HG02763 (cell line): ENCODE data around the gene TSPEAR.
"Not testable (repeated sequence)": the region's sequence is repeated elsewhere in the genome, so short reads cannot be mapped to it uniquely, and the experiment has no call there.

Experiments used
- ATAC-seq: cut with Tn5 transposase; IDR thresholded peaks from one replicate; pipeline ENCODE4 v1.9.1; 2021; ENCODE audit warnings: mild to moderate bottlenecking, moderate library complexity; ENCODE audit not compliant: unreplicated experiment

TSPEAR gene

DNA sequence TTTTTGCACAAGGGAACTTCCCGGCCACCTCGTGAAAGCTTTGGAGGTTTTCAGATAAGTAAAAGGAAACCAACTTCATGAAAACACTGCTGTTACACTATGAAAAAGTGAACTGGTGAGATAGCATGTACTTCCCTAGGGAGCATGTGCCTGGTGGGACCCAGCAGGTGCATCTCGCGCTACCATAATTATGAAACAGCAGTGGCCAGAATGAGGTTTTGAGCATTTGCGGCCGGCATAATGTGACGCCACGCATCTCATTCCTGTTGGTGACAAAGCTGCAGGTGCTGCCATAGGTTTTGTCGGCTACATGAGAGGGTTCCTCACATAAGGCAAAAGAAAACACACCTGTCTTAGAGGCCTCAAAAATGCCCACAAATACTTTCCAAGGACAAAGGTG, 154.5 kb downstream of the TSPEAR start:
- ATAC-seq: no peak

- no peak for ATAC-seq
Measured at GRCh38 chr21:44555200-44555875, 156.0 kb downstream of the TSPEAR start.

DNA sequence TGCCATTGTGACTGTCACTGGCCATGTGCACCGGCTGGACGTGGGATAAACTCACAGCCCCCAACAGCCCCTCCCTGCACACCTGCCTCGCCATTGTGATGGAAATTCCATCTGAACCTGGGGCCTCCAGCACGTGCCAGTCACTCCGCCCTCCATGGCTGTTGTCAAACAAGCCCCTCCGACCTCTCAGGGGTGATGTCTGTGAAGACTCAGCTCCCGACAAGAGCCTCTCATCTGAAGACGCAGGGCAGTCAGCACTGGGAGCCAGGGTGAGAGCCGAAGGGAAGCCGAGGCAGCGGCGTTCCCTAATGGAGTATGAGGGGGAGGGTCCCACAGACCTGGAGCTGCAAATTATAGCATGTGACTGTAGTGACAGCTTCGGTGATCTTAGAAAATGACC, 158.7 kb downstream of the TSPEAR start:
- ATAC-seq: no peak

- no peak for ATAC-seq
Measured at GRCh38 chr21:44552136-44552535, 159.2 kb downstream of the TSPEAR start.

DNA sequence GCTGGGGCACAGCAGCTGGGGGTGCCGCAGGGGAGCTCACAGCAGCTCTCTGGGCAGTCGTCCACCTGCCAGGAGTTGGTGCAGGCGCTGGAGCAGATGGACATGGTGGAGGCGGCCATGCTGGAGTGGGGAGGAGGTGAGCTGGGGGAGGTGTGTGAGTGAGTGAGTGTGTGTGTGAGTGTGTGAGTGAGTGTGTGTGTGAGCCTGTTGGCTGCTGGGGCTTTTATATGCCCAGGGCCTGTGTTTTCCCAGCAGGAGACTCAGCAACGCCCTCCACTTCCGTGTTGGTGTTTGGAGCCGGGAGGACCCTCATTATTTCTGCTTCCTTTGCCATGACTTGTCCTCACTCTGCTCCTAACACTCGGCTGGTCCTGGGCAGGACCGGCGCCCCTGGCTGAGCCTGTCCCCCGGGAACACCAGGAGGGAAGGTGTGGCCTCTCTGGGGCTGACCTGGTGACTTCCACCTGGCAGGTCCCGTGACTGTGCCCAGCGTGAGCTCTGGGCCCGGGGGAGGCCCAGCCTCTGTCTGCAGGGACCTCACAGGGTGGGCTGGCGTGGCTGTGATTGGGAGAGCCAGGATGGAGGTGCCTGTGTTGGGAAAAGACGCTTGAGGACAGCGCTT, 159.9 kb downstream of the TSPEAR start, which contains the start of gene KRTAP10-2:
Gene KRTAP10-2, minus strand, starts transcription at position 166 of the 622 bp plus-strand sequence. Its CDS starts 47 bp downstream, at position 119.
- ATAC-seq: no peak

DNA sequence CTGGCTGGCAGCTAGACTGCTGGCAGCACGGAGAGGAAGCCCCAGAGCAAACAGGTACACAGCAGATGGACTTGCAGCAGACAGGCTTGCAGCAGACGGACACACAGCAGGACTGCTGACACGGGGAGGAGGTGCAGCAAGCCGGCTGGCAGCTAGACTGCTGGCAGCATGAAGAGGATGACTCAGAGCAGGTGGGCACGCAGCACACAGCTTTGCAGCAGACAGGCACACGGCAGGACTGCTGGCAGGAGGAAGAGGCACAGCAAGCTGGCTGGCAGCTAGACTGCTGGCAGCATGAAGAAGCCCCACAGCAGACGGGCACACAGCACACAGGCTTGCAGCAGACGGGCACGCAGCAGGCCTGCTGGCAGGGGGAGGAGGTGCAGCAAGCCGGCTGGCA, 160.6 kb downstream of the TSPEAR start:
- no peak for ATAC-seq

DNA sequence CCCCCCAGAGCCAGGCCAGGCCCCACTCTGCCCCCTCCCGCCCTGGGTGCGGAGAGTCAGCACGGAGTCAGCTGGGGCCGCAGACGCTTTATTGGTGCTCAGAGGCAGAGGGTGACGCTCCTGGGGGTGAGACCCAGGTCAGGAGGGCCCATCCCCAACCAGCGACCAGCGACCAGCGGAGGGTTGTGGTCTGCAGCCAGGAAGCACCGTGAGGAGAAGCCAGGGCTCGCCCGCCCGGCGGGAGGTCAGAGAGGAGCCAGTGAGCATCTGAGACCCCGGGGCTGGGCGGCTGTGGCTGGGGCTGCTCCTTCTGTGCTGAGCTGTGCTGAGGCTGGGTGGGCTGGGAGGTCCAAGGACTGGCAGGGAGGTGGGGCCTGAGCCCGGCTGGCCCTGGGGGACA, 161.1 kb downstream of the TSPEAR start:
- ATAC-seq: not testable (repeated sequence)

- no peak for ATAC-seq
Measured at GRCh38 chr21:44549525-44550211, 161.7 kb downstream of the TSPEAR start.

DNA sequence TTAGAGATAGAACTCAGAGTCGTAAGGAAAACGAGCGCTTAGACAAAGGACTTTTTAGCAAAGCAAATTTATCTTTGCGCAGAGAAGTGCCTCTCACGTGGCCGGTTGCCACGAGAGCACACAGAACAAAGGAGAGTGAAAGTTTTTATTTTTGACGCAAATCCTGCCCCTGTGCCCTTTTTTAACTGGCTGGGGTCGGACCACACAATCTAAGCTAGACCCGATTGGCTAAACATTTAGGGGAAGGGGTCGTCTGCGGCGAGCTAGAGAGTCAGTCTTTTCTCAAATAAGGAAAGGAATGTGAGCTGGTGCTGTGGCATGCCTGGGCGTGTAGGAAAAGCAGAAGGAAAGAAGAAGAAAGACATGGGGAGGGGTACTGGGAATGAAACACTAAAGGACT, 162.4 kb downstream of the TSPEAR start:
- ATAC-seq: no peak

- ATAC-seq: no peak
Measured at GRCh38 chr21:44548381-44548780, 163.0 kb downstream of the TSPEAR start.

GRCh38 chr21:44547656-44548331, 163.6 kb downstream of the TSPEAR start:
- ATAC-seq: no peak

GRCh38 chr21:44544566-44544965, 166.8 kb downstream of the TSPEAR start:
- ATAC-seq: no peak

- ATAC-seq: no peak
Measured at GRCh38 chr21:44542716-44543115, 168.7 kb downstream of the TSPEAR start.

GRCh38 chr21:44540741-44541288, 170.6 kb downstream of the TSPEAR start:
- no peak for ATAC-seq

GRCh38 chr21:44539991-44540666, 171.2 kb downstream of the TSPEAR start, which contains the start of gene KRTAP10-1:
TSS of gene KRTAP10-1 (minus strand) at chr21:44540195. CDS start at chr21:44540150, 45 bp downstream.
- no peak for ATAC-seq

GRCh38 chr21:44539046-44539445, 172.3 kb downstream of the TSPEAR start:
- ATAC-seq: no peak

DNA sequence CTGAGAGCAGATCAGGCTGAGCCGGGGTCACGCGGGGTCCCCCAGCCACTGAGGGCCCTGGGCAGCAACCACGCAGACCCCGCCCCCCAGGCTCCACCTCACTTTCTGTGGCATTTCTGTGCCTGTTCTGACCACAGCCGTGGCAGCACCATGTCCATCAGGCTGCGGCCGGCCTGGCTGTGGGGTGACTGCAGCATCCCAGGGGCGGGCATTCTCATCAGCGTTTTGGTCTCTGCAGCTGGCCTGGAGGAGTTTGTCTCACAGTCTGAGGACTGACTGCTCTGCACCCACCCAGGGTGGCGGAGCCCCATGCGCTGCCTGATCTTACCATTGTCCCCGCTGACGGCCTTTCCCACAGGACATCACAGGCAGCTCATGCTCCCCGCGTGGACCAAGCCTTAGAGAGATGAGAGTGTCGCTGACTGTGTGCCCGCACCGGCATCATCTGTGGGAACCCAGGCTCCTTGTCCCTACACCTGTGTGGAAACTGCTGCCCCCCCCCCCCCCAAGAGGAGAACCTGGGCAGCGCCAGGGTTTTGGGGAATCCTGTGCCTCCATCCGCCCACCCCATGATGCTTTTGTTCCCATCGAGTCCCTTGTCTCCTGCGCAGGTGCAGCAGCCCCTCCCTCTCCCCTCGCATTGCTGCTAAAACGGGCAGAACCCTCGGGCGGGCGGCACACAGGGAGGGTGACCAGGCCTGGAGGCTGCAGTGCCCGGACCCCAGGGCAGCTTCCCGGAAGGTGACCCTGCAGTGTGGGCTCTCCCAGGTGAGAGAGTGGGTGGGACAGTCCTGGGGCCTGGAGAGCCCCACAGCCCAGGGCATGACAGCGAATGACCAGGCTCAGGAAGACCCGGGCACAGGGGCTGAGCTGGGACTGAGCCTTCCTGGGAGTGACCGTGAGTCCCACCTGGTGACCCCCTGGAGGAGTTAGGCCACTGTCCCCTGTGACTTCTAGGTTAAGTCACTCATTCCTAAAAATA, 173.2 kb downstream of the TSPEAR start:
- ATAC-seq: no peak

DNA sequence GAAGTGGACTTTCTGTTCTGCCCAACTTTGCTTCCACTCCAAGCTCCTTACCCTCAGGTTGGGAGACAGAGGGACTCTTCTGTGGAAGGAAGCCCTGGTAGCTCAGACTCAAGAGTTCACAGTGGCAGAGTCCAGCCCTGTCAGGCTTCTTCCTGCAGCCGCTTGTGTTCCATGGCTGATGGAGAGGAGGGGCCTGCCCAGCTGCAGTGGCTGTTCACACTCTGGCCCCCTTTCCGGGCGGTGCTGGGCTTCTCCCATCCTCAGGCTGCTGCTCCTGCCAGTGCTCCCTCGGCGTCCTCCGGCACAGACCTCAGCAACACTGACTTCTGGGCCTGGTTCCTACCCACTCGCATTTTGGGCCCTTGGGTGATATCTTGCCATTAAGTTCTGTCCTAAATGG, 175.4 kb downstream of the TSPEAR start:
- no peak for ATAC-seq

DNA sequence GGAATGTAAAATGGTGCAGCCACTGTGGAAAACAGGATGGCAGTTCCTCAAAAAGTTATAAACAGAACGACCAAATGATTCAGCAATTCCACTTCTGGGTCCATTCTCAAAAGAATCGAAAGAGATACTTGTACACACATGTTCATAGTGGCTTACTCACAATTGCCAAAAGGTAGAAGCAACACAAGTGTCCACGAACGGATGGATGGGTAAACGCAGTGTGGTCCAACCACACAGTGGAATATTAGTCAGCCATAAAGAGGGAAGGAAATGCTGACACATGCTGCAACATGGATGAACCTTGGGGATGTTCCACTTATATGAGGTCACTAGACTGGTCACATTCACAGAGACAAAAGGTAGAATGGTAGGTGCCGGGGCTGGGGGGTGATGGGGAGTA, 176.7 kb downstream of the TSPEAR start:
- ATAC-seq: no peak
